Uterus (tissue), 4 donors: ENCODE data around the gene AIMP1. TPM values are rescaled to one million over a fixed set of nuclear protein-coding genes. Genes with fewer than 3 reads are reported as not detected.
A peak's percentile ranks its signal among the peaks of the same experiment; 100 is the strongest.

Experiments used
- DNase-seq, 2 donors: peaks; one replicate each; pipeline ENCODE4 v3.0.0-alpha.2; 2019 to 2020
- H3K27ac ChIP-seq, 2 donors: fragments of 200-600 bp; sonication (generic); 1 replicate in 1 of 2; 2 replicates in 1 of 2; pipeline ENCODE4 v1.5.1; 2016 to 2018
- H3K27me3 ChIP-seq, 2 donors: fragments of 200-600 bp; sonication (generic); one replicate each; pipeline ENCODE4 v1.5.1; 2018 to 2019; ENCODE audit warnings: control low read depth in 1 of 2
- H3K36me3 ChIP-seq, 2 donors: fragments of 200-600 bp; sonication (generic); one replicate each; pipeline ENCODE4 v1.5.1; 2019; ENCODE audit warnings: control low read depth in 1 of 2
- H3K4me1 ChIP-seq, 2 donors: fragments of 200-600 bp; sonication (generic); one replicate each; pipeline ENCODE4 v1.5.1; 2018 to 2019; ENCODE audit warnings: control low read depth in 1 of 2
- H3K4me3 ChIP-seq, 2 donors: fragments of 200-600 bp; sonication (generic); 1 replicate in 1 of 2; 2 replicates in 1 of 2; pipeline ENCODE4 v1.5.1; 2018 to 2019; ENCODE audit warnings: mild to moderate bottlenecking in 1 of 2
- H3K9me3 ChIP-seq, 2 donors: fragments of 200-600 bp; sonication (generic); one replicate each; pipeline ENCODE4 v1.5.1; 2019; ENCODE audit warnings: control low read depth in 1 of 2
- POLR2A ChIP-seq, 2 donors: fragments of 450-650 bp; IDR thresholded peaks; one replicate each; pipeline ENCODE4 v1.6.1; 2016; ENCODE audit warnings: antibody characterized with exemption in 2 of 2, mild to moderate bottlenecking in 1 of 2, moderate library complexity in 1 of 2
- intact Hi-C: fragments of 100-400 bp; cut with DNase I; formaldehyde crosslinking; loops from one replicate; pipeline ENCODE4 v1.15.1; 2023; ENCODE audit warnings: low total_unique reads
- total RNA-seq, 4 donors: library from RNA; depleted of rRNA in 3 of 4; stranded (reverse); fragments of >200 nt in 3 of 4; gene quantifications; one replicate each; pipeline versions ENCODE4 v1.1.0 to v1.2.4, GENCODE V29; 2014 to 2023
- TF ChIP-seq, protein P1 (sequence below), 4 experiments: fragments of 200-600 bp in 2 of 4; fragments of 450-650 bp in 2 of 4; sonication (generic) in 2 of 4; IDR thresholded peaks; one replicate each; pipeline ENCODE4 v1.5.1; 2016 to 2019; ENCODE audit warnings: antibody characterized with exemption in 4 of 4, mild to moderate bottlenecking in 2 of 4, moderate library complexity in 1 of 4
- donor health status: DM: yes; HTN: yes; CAD: no.

Gene AIMP1
- total RNA-seq, 4 donors from 2014 or later: 15.1 to 42.4 (median 29.3) TPM

GRCh38 chr4:106329041-106329618 lies 12.8 kb downstream of the AIMP1 start:
- no peak for DNase-seq
- TF ChIP-seq, protein P1, sequence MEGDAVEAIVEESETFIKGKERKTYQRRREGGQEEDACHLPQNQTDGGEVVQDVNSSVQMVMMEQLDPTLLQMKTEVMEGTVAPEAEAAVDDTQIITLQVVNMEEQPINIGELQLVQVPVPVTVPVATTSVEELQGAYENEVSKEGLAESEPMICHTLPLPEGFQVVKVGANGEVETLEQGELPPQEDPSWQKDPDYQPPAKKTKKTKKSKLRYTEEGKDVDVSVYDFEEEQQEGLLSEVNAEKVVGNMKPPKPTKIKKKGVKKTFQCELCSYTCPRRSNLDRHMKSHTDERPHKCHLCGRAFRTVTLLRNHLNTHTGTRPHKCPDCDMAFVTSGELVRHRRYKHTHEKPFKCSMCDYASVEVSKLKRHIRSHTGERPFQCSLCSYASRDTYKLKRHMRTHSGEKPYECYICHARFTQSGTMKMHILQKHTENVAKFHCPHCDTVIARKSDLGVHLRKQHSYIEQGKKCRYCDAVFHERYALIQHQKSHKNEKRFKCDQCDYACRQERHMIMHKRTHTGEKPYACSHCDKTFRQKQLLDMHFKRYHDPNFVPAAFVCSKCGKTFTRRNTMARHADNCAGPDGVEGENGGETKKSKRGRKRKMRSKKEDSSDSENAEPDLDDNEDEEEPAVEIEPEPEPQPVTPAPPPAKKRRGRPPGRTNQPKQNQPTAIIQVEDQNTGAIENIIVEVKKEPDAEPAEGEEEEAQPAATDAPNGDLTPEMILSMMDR (IDR thresholded peaks at IDR 0.05): peak in 3 of 4 experiments; percentile 9 to 21 (median 18)
- TF ChIP-seq POLR2A (IDR thresholded peaks at IDR 0.05): no peak
- Histone ChIP-seq H3K27ac (no peak overlapping the region), H3K9me3 (no peaks in the 10 kb centered on the region), H3K36me3 (no peaks in the 10 kb centered on the region), H3K4me1 (no peaks in the 10 kb centered on the region), H3K4me3 (no peak overlapping the region), H3K27me3 (no peaks in the 10 kb centered on the region)
- intact Hi-C loops: no loop called here

DNA sequence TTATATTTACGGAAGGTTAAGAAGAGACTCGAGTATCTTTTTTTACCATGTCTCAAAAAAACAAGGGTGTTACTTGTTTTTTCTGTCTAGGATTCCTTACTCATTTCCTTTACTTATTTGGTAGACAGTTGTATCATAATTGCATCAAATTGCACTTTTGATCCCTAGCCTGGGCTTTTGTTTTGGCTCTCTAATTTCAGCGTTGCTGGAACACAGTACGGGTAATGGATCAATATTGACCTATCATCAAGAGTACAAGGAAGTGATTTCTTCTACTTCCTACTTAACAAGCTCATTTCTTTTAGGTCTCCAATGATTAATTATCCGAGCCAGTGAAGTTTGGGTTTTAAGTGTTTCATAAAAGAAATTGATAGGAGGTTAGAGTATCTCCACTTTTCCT lies 16.8 kb downstream of the AIMP1 start:
- DNase-seq: no peak
- Histone ChIP-seq H3K4me3 (no peak overlapping the region), H3K27me3 (no peaks in the 10 kb centered on the region), H3K4me1 (no peaks in the 10 kb centered on the region), H3K27ac (no peak overlapping the region), H3K36me3 (no peaks in the 10 kb centered on the region), H3K9me3 (no peaks in the 10 kb centered on the region)
- intact Hi-C loops: no loop called here
- TF ChIP-seq, protein P1 (IDR thresholded peaks at IDR 0.05): no peak
- no peak for TF ChIP-seq POLR2A (IDR thresholded peaks at IDR 0.05)

GRCh38 chr4:106334741-106335470 lies 18.6 kb downstream of the AIMP1 start:
- no peak for DNase-seq
- no peaks in the 10 kb centered on the region for H3K9me3 ChIP-seq
- intact Hi-C loops: no loop called here
- no peaks in the 10 kb centered on the region for H3K4me1 ChIP-seq
- no peak overlapping the region for H3K27ac ChIP-seq
- H3K27me3 ChIP-seq: no peaks in the 10 kb centered on the region
- no peak overlapping the region for H3K4me3 ChIP-seq
- TF ChIP-seq, protein P1 (IDR thresholded peaks at IDR 0.05): no peak
- TF ChIP-seq POLR2A (IDR thresholded peaks at IDR 0.05): no peak
- H3K36me3 ChIP-seq: no peaks in the 10 kb centered on the region

DNA sequence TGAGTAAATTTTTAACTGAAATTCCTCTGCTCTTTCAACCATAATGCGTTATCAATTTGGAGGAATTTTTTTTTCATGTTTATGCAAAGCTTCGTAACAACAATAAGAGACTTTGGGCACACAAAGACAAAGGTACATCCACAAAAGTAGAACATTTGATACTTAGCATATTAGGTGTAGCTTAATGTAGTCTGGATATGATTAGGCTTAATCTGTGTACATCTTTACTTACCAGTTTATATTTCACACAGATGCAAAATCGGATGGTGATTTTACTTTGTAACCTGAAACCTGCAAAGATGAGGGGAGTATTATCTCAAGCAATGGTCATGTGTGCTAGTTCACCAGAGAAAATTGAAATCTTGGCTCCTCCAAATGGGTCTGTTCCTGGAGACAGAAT lies 20.3 kb downstream of the AIMP1 start:
- Histone ChIP-seq H3K27me3 (no peaks in the 10 kb centered on the region), H3K4me3 (no peak overlapping the region), H3K9me3 (no peaks in the 10 kb centered on the region), H3K27ac (no peak overlapping the region), H3K4me1 (no peaks in the 10 kb centered on the region), H3K36me3 (no peaks in the 10 kb centered on the region)
- no peak for DNase-seq
- TF ChIP-seq POLR2A (IDR thresholded peaks at IDR 0.05): no peak
- TF ChIP-seq, protein P1 (IDR thresholded peaks at IDR 0.05): no peak
- intact Hi-C loops: no loop called here

GRCh38 chr4:106337916-106338315 lies 21.6 kb downstream of the AIMP1 start:
- Histone ChIP-seq H3K27ac (no peak overlapping the region), H3K4me3 (no peak overlapping the region), H3K4me1 (no peaks in the 10 kb centered on the region), H3K9me3 (no peaks in the 10 kb centered on the region), H3K27me3 (no peaks in the 10 kb centered on the region), H3K36me3 (no peaks in the 10 kb centered on the region)
- intact Hi-C loops: no loop called here
- TF ChIP-seq, protein P1 (IDR thresholded peaks at IDR 0.05): no peak
- TF ChIP-seq POLR2A (IDR thresholded peaks at IDR 0.05): no peak
- DNase-seq: no peak
